H1 (cell line): ENCODE data around the gene TTR. TPM values are rescaled to one million over a fixed set of nuclear protein-coding genes. Genes with fewer than 3 reads are reported as not detected.

Experiments
- CHD7 ChIP-seq: fragments of 300-600 bp; sonication (generic); IDR thresholded peaks from 2 replicates; pipeline ENCODE4 v1.7.1; 2012; ENCODE audit warnings: low read length, moderate library complexity, mild to moderate bottlenecking, inconsistent platforms; ENCODE audit not compliant: insufficient replicate concordance
- YY1 ChIP-seq: IDR thresholded peaks from 2 replicates; pipeline ENCODE4 v1.6.1; 2011; ENCODE audit warnings: low read depth, mild to moderate bottlenecking, low read length
- polyA plus RNA-seq, 7 experiments: library from polyadenylated mRNA; depleted of rRNA in 3 of 7; stranded (reverse) in 5 of 7; unstranded in 2 of 7; fragments of >200 nt in 5 of 7; fragments of 200-250 nt in 2 of 7; gene quantifications; 1 replicate in 5 of 7; 2 replicates in 1 of 7; 4 replicates in 1 of 7; pipeline versions ENCODE4 v1.2.1 to v1.2.3, GENCODE V29; 2011 to 2013; ENCODE audit warnings: missing spikeins in 2 of 7, mixed read lengths in 2 of 7
- total RNA-seq: library from RNA; stranded (reverse); fragmentation: NEBNext Ultra II Directional; extraction: Animal tissue kit (Norgen Biotek cat#: 25700); gene quantifications from 2 replicates; pipeline ENCODE4 v1.2.1, GENCODE V29; 2021

Gene TTR
- total and polyA plus RNA-seq, 2 of the 8 experiments (the other 6 are each of a cell fraction or from before 2014, with no cell fraction given), result not detected

GRCh38 chr18:31632356-31632755 lies 40.7 kb downstream of the TTR start (continued):
- no peak for TF ChIP-seq CHD7
- TF ChIP-seq YY1, result no peak
